ENCODE measurements around the gene DAZL.

- TF ChIP-seq CTCF (IDR thresholded peaks at IDR 0.05) (no peak), POLR2A (IDR thresholded peaks at IDR 0.05) (no peak)
Measured at GRCh38 chr3:16543242-16543864, 61.9 kb downstream of the DAZL start.
